Neural cell (in vitro differentiated cells): ENCODE data around the gene TMC3. TPM values are rescaled to one million over a fixed set of nuclear protein-coding genes. Genes with fewer than 3 reads are reported as not detected.
A peak's percentile ranks its signal among the peaks of the same experiment; 100 is the strongest.

Source experiments
- H2AFZ ChIP-seq: fragments of 200-600, 300-800 bp; sonication (generic), shearing (Covaris generic); 2 replicates; pipeline ENCODE4 v1.6.0; 2014; ENCODE audit warnings: low read depth, mild to moderate bottlenecking, antibody characterized with exemption, low read length, moderate library complexity
- H3F3A ChIP-seq: fragments of 200-600 bp; shearing (Covaris generic); 2 replicates; pipeline ENCODE4 v1.6.1; 2016; ENCODE audit warnings: mild to moderate bottlenecking, moderate library complexity, mixed read lengths, antibody characterized with exemption, low read length; ENCODE audit not compliant: insufficient read depth, poor library complexity, severe bottlenecking
- H3K27ac ChIP-seq: fragments of 200-600, 300-800 bp; sonication (generic), shearing (Covaris generic); 2 replicates; pipeline ENCODE4 v1.5.1; 2014; ENCODE audit warnings: mild to moderate bottlenecking, low read length, moderate library complexity
- H3K27me3 ChIP-seq: fragments of 300-800, 200-600 bp; sonication (generic), shearing (Covaris generic); 2 replicates; pipeline ENCODE4 v1.6.0; 2014; ENCODE audit warnings: mild to moderate bottlenecking, low read depth, low read length, moderate library complexity; ENCODE audit not compliant: insufficient read depth
- H3K36me3 ChIP-seq: fragments of 300-800, 200-600 bp; sonication (generic), shearing (Covaris generic); 2 replicates; pipeline ENCODE4 v1.5.1; 2014; ENCODE audit warnings: mild to moderate bottlenecking, antibody characterized with exemption, low read length, moderate library complexity; ENCODE audit not compliant: insufficient read depth
- H3K4me2 ChIP-seq: fragments of 300-800, 200-600 bp; sonication (generic), shearing (Covaris generic); 2 replicates; pipeline ENCODE4 v1.6.0; 2014; ENCODE audit warnings: mild to moderate bottlenecking, low read length
- H3K4me3 ChIP-seq: fragments of 300-800, 200-600 bp; sonication (generic), shearing (Covaris generic); 2 replicates; pipeline ENCODE4 v1.5.1; 2014; ENCODE audit warnings: mild to moderate bottlenecking, low read length, moderate library complexity
- H3K79me2 ChIP-seq: fragments of 200-600 bp; shearing (Covaris generic); replicated peaks from 2 replicates; pipeline ENCODE4 v1.6.0; 2014; ENCODE audit warnings: mild to moderate bottlenecking, low read length, moderate library complexity; ENCODE audit not compliant: insufficient read depth
- H3K9ac ChIP-seq: fragments of 300-800, 200-600 bp; sonication (generic), shearing (Covaris generic); 2 replicates; pipeline ENCODE4 v1.6.1; 2016; ENCODE audit warnings: mild to moderate bottlenecking, low read length, mixed read lengths
- H3K9me2 ChIP-seq: fragments of 200-600 bp; shearing (Covaris generic); 2 replicates; pipeline ENCODE4 v1.6.1; 2016; ENCODE audit warnings: mild to moderate bottlenecking, low read length, mixed read lengths; ENCODE audit not compliant: insufficient read depth
- H3K9me3 ChIP-seq: fragments of 200-600, 300-800 bp; sonication (generic), shearing (Covaris generic); 2 replicates; pipeline ENCODE4 v1.6.1; 2016; ENCODE audit warnings: mild to moderate bottlenecking, mixed run types, low read length, moderate library complexity, mixed read lengths
- H4K20me1 ChIP-seq: fragments of 200-600 bp; shearing (Covaris generic); 2 replicates; pipeline ENCODE4 v1.6.1; 2016; ENCODE audit warnings: mild to moderate bottlenecking, mixed run types; ENCODE audit not compliant: insufficient read depth
- CTCF ChIP-seq: fragments of 450-650 bp; IDR thresholded peaks from 2 replicates; pipeline ENCODE4 v1.5.1; 2014; ENCODE audit warnings: antibody characterized with exemption, mild to moderate bottlenecking, moderate library complexity; ENCODE audit not compliant: poor library complexity, severe bottlenecking
- EP300 ChIP-seq: fragments of 450-650 bp; conservative IDR thresholded peaks from 2 replicates; pipeline ENCODE4 v1.6.1; 2014; ENCODE audit warnings: antibody characterized with exemption, mild to moderate bottlenecking, moderate library complexity; ENCODE audit not compliant: poor library complexity, severe bottlenecking
- EZH2 ChIP-seq: fragments of 200-600, 300-800 bp; shearing (Covaris generic), sonication (generic); IDR thresholded peaks from 2 replicates; pipeline ENCODE4 v1.6.1; 2014; ENCODE audit warnings: antibody characterized with exemption, low read length, borderline replicate concordance, mild to moderate bottlenecking; ENCODE audit not compliant: insufficient read depth, poor library complexity, severe bottlenecking
- POLR2AphosphoS5 ChIP-seq: IDR thresholded peaks from 2 replicates; pipeline ENCODE4 v1.6.1; 2012
- RAD21 ChIP-seq: fragments of 450-650 bp; conservative IDR thresholded peaks from 2 replicates; pipeline ENCODE4 v1.6.1; 2014; ENCODE audit warnings: antibody characterized with exemption, mild to moderate bottlenecking, moderate library complexity
- REST ChIP-seq: IDR thresholded peaks from 2 replicates; pipeline ENCODE4 v1.6.1; 2012; ENCODE audit warnings: borderline replicate concordance
- SMC3 ChIP-seq: fragments of 450-650 bp; conservative IDR thresholded peaks from 2 replicates; pipeline ENCODE4 v1.6.1; 2014; ENCODE audit warnings: antibody characterized with exemption, mild to moderate bottlenecking, moderate library complexity; ENCODE audit not compliant: poor library complexity
- TAF1 ChIP-seq: IDR thresholded peaks from 2 replicates; pipeline ENCODE4 v1.6.1; 2012; ENCODE audit warnings: low read depth
- polyA plus RNA-seq: library from polyadenylated mRNA; depleted of rRNA; stranded (reverse); fragments of >200 nt; gene quantifications from 2 replicates; pipeline ENCODE4 v1.2.3, GENCODE V29; 2014

TMC3 gene
- polyA plus RNA-seq, 1 donor from 2014 or later = not detected

- Histone ChIP-seq H3K4me3 (peak overlapping the region; percentile 94), H3K9me2 (no peaks in the 10 kb centered on the region), H3K27ac (no peak overlapping the region), H3K9ac (peak overlapping the region; percentile 66), H3K27me3 (no peaks in the 10 kb centered on the region), H2AFZ (no peak overlapping the region), H3K9me3 (no peaks in the 10 kb centered on the region), H4K20me1 (no peaks in the 10 kb centered on the region), H3F3A (no peaks in the 10 kb centered on the region), H3K79me2 (no peaks in the 10 kb centered on the region), H3K36me3 (no peaks in the 10 kb centered on the region), H3K4me2 (no peak overlapping the region)
- no peak for TF ChIP-seq CTCF
- no peak for TF ChIP-seq POLR2AphosphoS5
- TF ChIP-seq REST = no peak
- no peak for TF ChIP-seq TAF1
- TF ChIP-seq SMC3 = no peak
- no peak for TF ChIP-seq EP300
- TF ChIP-seq RAD21 = no peak
These were observed 50.5 kb downstream of the TMC3 start for GRCh38 chr15:81323559-81323943.

GRCh38 chr15:81322676-81323253, 51.2 kb downstream of the TMC3 start:
- no peak overlapping the region for H2AFZ ChIP-seq
- TF ChIP-seq CTCF (no peak), EZH2 (no peak), POLR2AphosphoS5 (no peak), EP300 (no peak), RAD21 (no peak)
- no peak overlapping the region for H3K27ac ChIP-seq
- no peaks in the 10 kb centered on the region for H3F3A ChIP-seq
- no peak overlapping the region for H3K4me2 ChIP-seq
- no peaks in the 10 kb centered on the region for H3K36me3 ChIP-seq
- H3K4me3 ChIP-seq = no peak overlapping the region
- no peaks in the 10 kb centered on the region for H3K27me3 ChIP-seq
- H3K79me2 ChIP-seq = no peaks in the 10 kb centered on the region
- no peaks in the 10 kb centered on the region for H3K9me3 ChIP-seq
- no peaks in the 10 kb centered on the region for H3K9me2 ChIP-seq
- H3K9ac ChIP-seq = no peak overlapping the region
- no peaks in the 10 kb centered on the region for H4K20me1 ChIP-seq
